A549 treated with AZD2906 at 1 μM for 4 hours (cell line): ENCODE data around the gene RPL12. TPM values are rescaled to one million over a fixed set of nuclear protein-coding genes. Genes with fewer than 3 reads are reported as not detected.

ENCODE experiments used
- total RNA-seq: library from RNA; stranded (reverse); fragments of 200-300 nt; extraction: Qiagen RNA extraction; gene quantifications from 5 replicates; pipeline ENCODE4 v1.2.3, GENCODE V29; 2022

RPL12 gene
- 2,748 to 2,823 TPM (median 2,782 TPM) in 5 replicates for total RNA-seq

DNA sequence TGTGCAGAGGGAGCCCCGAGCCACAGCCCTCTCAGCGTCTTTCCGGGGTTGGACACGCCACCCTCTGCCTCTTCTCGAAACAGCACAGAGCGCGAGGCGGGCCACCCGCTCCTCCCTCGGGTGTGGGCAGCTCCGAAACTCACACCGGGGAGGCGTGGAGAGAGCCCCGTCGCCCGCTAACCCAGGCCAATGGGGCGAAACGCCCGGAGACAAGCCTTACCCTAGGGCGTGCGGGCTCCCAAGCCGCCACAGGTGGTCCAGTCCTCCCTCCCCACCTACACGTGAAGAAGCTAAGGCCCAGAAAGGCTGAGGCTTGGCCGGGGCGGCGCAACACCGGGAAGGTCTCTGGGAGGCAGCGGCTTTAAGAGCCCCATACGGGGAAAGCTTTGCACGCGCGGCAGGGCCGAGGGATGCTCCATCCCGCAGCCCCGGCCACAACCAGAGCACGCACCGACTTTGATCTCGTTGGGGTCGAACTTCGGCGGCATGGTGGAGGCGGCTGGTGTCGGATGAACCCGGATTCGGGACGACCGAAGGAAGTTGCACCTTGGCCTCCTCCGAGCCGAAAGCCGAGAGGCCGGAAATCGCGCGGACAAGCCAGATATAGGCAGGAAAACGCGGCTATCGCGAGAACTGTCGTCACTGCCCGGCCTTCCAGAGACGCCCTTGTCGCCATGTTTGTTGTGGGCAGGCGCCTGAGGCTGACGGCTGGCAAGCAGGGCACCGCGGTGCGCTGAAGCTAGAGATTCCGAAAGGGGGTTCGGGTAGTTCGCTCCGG lies at the start of gene RPL12, which contains the start of gene LRSAM1:
TSS of gene RPL12 (minus strand) at position 577 of the 778 bp plus-strand sequence. CDS start at position 488, 89 bp downstream.
TSS of gene LRSAM1 (plus strand) at position 681 of the 778 bp plus-strand sequence. CDS start 3,018 bp downstream, outside the sequence.

DNA sequence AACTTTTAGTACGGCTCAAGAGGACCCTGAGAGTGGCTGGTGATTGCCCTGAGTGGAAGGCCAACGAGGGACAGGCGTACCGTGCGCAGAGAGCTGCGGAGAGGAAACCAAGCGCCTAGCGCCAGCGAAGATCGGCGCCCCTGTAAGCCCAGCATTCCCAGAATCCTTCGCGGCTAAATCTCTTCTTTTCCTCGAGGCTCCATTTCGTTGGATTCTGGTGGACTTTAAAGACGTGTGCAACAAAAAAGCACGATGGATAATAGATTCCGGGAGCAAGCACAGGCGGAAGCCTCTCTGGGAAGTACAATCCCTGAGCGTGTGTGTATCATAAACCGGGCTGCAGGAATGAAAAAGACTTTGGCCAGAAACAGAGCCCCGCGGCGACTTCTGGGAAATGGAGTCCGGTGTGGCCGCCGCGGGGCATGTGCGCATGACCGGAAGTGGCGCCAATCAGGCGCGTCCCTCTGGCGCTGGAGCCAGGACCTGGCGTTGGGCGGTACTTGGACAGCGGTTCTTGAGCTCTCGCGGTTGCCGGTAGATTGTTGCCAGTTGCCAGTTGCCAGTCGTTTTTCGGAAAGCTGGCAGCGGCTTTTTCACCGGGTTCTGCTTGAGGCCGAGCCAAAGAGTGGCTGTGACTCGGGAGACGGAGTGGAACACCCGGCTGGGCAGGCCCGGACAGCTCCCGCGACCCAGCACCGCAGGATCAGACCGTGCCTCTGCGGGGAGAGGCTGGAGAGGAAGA lies 27.1 kb downstream of the RPL12 start, which contains the start of gene ZNF79:
TSS of gene ZNF79 (plus strand) at position 449 of the 742 bp plus-strand sequence. CDS start 406 bp downstream, outside the sequence.

Other genes starting within 250 kb of the RPL12 start
- 2.0 to 3.7 TPM (median 2.5 TPM) in 5 replicates for gene GARNL3, start 186.6 kb downstream of the RPL12 start, total RNA-seq
- gene SLC2A8, start 54.2 kb downstream of the RPL12 start, total RNA-seq, result 9.8 to 17.1 TPM (median 15.8 TPM) in 5 replicates
- 5.1 to 6.7 TPM (median 6.4 TPM) in 5 replicates for gene ZNF79, start 27.0 kb downstream of the RPL12 start, total RNA-seq
- 8.0 to 9.9 TPM (median 9.6 TPM) in 5 replicates for gene LRSAM1, start 104 bp upstream of the RPL12 start, total RNA-seq
- 15.7 to 18.8 TPM (median 17.3 TPM) in 5 replicates for gene STXBP1, start 160.9 kb upstream of the RPL12 start, total RNA-seq